Measurements from ENCODE around the gene RALB.
"Not testable (repeated sequence)": the region's sequence is repeated elsewhere in the genome, so short reads cannot be mapped to it uniquely, and the experiment has no call there.

Gene RALB

DNA sequence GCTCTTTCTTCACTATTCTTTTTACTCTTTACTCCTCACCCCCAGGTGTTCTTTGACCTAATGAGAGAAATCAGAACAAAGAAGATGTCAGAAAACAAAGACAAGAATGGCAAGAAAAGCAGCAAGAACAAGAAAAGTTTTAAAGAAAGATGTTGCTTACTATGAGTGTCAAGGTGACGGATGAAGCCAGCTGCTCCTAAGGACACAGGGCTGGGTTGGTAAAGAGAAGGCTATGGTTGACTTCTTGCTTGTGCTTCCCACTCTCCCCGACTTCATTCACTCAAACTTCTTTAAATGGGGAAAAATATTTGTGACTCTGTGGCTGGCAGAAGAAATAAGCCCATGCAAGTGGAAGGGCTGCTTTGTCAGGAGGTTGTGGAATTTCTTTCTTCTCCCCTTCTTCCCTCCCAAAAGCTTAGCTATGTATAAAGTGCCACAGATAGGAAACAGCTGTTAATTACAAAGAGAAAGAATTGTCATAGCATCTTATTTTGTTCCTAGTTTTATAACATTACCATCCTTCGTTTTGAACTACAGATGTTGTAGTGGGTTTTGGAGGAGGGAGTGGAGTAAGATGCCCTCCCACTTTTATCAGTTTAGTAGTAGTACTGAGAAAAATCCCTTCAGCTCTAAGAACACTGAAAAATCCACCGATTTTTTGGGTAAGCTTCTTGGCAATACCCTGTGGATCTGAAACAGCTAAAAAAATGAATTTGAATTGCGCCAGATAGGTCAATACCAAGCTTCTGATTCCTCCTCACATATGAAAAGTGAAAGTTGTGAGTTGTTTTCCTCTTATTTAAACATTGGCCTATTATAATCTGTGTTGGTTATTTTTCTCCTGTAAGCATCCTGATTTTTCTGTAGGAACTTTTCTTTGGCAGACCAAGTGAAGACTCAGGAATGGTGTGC is 40.7 kb downstream of the RALB start:
- DNase-seq (ENCODE audit: low read depth): no peak

- no peak for DNase-seq (ENCODE audit: low read depth)
Observed at GRCh38 chr2:120294008-120294340, 41.3 kb downstream of the RALB start.

DNA sequence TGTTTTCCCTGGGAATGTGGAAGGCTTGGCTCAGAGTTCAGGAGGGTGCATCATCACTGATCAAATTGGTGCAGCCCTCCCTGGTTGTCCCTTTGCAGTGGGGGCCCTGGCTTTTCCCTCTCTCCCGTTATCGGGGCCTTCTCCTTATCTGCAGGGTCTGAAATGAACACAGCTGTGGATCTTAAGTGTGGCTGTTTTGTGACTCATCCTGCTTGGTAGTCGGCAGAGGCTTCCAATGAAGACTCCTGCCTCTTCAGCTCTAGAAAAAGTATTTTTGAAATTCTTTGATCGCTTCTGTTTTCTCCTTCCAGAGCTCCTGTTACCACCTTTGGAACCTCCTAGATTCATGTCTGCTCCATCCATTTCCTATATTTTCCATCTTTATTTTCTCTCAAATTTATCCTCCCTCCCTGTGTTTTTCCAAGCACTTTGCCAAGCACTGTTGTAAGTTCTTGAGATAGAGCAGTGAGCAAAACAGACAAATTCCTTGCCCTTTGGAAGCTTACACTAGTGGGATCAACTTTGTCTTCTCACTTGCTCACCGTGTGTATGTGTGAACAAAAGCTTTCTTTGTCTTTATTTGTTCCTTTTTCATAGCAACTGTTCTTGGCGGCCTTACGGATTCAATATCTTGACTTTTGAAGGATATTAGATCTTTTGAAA is 45.7 kb downstream of the RALB start:
- DNase-seq (ENCODE audit: low read depth): no peak

- no peak for DNase-seq (ENCODE audit: low read depth)
Observed at GRCh38 chr2:120299004-120299403, 46.4 kb downstream of the RALB start.

DNA sequence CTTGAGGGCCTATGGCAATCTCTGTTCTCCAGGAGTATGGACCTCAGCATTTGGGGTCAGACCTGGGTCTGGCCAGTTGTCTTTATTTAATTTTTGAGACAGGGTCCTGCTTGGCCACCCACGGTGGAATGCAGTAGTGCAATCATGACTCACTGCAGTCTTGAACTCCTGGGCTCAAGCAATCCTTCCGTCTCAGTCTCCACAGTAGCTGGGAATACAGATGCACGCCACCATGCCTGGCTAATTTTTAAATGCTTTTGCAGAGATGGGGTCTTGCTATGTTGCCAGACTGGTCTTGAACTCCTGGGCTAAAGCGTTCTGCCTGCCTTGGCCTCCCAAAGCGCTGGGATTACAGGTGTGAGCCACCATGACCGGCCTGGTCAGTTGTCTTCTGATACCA is 46.9 kb downstream of the RALB start:
- no peak for DNase-seq (ENCODE audit: low read depth)

GRCh38 chr2:120300385-120300784 is 47.7 kb downstream of the RALB start:
- DNase-seq (ENCODE audit: low read depth): no peak

DNA sequence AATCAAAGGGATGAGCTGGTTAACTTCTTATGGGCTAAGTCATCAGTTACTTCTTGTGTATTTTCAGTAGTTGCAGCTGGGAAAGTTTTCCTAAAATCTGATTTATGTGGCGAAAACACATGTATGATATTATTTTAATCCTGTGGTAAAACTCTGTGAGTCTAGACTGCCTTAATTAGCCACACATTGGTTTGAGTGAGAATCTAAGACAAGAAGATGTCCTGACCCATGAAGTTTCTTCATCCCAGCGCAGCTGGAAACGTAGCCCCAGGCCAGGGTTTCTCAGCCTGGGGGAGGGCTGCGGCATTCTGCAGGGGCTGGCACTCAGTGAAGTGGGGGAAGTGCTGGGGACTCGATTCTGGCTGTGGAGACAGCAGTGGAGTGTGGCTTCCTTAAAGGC is 48.6 kb downstream of the RALB start:
- no peak for DNase-seq (ENCODE audit: low read depth)

DNA sequence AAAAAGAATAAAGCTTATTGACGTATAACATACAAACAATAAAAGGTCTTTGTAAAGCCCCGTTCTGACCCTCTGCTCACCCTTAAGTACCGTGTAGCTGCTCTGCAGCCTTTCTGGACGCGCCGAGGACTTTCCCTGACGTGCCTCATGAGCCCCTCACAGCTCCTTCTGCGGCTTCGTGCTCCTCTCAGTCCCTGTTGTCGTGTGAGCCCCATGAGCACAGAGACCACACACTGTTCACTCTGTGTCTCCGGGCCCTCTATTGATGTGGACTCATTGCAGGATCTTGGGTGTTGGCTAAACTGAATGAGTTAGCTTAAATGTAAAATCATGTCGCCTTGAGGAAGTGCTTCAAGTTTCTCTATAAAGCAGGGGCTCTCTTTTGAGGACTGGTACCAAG is 49.6 kb downstream of the RALB start:
- no peak for DNase-seq (ENCODE audit: low read depth)

- no peak for DNase-seq (ENCODE audit: low read depth)
Observed at GRCh38 chr2:120303177-120303576, 50.5 kb downstream of the RALB start.

DNA sequence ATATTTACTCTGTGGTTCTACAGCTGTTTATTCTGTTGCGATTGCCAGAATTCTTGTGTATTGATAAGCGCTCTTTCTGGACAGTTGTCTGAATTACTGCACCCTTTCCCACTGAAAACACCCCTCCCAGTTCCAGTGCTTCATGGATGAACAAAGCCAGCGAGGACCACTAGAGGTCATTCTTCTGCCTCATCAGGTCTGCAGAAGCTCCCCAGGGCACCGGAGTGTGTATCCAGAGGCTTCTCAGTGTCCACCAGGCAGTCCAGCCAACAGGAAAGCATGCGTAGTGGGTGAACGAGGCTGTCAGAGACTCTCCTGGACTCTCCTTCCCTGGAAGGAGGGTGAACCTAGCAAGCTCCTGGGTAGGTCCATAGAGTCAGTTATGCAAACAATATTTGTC is 52.6 kb downstream of the RALB start:
- DNase-seq (ENCODE audit: low read depth): no peak

- no peak for DNase-seq (ENCODE audit: low read depth)
Observed at GRCh38 chr2:120305937-120306490, 53.4 kb downstream of the RALB start.

DNA sequence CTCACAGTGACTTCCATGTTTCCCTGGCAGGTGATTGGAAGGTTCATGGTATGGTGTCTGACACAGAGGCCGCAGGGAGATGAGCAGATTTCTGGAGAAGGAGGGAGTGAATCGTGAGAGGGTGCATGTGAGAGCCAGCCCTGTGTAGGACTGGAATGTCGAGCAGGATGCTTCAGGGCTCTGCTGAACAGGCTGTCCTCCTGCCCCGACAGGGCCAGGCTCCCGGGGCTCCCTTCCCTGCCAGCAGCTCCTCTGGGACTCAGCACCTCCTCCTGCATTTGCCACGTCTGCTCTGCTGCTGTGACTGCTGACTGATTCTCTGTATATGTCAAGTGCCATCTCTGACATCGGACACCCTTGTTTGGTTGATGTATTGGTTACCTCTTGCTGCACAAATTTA is 54.8 kb downstream of the RALB start:
- DNase-seq (ENCODE audit: low read depth): no peak

DNA sequence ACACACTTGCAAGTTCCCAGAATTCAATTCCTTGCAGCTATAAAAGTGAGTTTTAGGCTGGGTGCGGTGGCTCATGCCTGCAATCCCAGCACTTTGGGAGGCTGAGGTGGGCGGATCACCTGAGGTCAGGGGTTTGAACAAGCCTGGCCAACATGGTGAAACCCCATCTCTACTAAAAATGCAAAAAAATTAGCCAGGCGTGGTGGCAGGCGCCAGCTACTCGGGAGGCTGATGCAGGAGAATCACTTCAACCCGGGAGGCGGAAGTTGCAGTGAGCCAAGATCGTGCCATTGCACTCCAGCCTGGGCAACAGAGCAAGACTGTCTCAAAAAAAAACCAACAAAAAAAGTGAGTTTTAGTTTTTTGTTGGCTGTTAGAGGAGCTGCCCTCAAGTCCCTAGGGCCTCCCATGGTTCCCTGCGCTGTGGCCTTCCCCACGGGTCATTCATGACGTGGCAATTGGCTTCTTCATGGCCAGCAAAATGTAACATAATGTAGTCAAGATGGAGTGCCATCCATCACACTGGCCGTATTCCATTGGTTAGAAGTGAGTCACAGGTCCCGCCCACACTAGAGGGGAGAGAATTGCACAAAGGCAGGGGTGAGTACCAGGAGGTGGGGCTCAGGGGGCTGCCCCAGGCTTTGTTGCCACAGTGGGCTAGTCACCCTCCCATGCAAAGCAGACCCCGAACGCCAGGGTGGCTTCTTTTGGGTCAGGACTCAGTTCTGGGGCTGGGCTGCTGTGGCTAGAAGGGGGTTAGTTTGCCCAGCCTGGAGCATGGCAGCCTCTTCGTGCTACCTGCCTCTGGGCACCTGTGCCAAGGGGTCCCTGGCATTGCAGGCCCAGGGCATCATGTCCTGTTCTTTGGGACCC is 55.6 kb downstream of the RALB start:
- no peak for DNase-seq (ENCODE audit: low read depth)

DNA sequence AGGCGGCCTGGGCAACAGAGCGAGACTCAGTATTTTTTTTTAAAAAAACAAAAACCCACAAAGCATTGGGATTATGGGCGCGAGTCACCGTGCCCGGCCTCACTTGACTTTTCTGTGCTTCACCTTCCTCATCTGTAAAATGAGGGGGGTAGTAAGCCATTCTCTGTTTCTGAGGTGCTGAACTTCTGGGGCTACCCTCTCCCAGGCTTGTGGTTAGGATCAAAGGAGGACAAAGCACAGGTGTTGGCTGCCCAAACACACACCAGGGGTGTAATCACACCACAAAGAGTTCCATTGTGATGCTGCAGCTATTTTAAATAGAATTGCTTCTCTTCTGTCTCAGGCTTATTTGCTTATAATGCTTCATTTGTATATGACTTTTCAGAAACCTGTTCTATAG is 57.5 kb downstream of the RALB start:
- DNase-seq (ENCODE audit: low read depth): no peak

DNA sequence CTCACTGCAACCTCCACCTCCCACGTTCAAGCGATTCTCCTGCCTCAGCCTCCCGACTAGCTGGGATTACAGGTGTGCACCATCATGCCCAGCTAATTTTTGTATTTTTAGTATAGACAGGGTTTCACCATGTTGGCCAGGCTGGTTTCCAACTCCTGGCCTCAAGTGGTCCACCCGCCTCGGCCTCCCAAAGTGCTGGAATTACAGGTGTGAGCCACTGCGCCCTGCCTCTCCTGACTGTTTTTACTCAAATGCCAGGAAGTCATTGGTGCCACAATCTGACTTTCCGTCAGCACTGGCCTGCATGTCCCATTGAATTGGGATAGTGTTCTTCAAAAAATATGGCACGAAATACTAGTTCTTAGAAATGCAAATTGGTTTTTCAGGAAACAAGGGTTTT is 58.2 kb downstream of the RALB start:
- DNase-seq (ENCODE audit: low read depth): not testable (repeated sequence)

DNA sequence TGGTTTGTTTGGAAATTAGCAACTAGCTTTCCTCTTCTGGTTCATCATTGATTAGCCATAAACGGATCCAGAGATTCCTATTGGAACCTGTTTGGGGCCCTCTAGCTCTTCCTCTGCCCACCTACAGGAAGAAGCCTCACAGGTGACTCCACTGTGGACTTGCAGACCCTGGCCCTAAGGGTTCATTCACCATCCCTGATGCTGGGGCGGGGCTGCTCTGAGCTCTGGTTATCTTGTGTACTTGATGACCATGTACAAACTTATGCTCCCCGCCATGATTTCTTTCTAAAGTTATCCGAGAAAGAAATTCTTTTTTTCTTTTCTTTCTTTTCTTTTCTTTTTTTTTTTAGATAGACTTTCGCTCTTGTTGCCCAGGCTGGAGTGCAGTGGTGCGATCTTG is 59.4 kb downstream of the RALB start:
- no peak for DNase-seq (ENCODE audit: low read depth)

GRCh38 chr2:120312860-120313694 is 60.4 kb downstream of the RALB start:
- peak; percentile 74 for DNase-seq (ENCODE audit: low read depth)

DNA sequence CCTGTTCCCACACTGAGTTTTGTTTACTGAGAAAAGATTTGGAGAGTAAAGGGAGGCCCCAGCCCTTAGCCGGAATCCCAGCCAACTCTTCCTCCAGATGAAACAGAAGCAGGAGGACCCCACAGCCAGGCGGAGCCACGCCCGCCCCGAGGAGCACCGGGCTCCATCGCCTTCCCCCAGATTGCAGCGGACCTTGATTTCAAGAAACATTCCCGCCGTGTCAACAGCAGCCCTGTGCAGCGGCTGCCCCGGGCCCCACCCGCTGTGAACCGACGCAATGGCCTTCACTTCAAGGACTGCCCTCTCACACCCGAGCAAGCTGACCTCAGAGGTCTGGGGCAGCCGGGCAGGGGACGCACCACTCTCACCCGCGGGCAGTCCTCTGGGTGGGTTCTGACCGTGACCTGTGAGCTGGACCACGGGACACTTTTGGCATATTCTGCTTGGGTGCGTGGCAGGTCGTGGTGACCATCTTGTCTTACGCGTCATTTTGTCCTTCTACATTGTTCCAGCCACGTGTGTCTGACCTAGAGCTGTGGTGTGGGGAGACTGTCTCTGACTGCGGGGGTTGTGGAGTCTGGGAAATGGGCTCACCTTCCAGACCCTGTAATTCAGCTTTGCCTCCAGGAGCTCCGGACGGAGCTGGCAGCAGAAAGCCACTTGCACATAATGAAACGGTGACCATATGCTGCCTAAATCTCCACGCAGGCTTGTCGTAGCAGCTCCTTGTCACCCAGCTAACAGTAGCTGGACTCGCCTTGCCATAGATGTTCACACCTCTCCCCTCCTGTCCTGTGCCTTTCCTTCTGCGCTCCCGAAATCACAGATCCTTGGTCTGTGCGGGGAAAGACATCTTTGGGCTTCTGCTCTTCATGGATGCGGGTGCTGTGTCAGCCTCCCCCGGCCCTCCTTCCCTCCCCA is 61.3 kb downstream of the RALB start:
- DNase-seq (ENCODE audit: low read depth): no peak

DNA sequence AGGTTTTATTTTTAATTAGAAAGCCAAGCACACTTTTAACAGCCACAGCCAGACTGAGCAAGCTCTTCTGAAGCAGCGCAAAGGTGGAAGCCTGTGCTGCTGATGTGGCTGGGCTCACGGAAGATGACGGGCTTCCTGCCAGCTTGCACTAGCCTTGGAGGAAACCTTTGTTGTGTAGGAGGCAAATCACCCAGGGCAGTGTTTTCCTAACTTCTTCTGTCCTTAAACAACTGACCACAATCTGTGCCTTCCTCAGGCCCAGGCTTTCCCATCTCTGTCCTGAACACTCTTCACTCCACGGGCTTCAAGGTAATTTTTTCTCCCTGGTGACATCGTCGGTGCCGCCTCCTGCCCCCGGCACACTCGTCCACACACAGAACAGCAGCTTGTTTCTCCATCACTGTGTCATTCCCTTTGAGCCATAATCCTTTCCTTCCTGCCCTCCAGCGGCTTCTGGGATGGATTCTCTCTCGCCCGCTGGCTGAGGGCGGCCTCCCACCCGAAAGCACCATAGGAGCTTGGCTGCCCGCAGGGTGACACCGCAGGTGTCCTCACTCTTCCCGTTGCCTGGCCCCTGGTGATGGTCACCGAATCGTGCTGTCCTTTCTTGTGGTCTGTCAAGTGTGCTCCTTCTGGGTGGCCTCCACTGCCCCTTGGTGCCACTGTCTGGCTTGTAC is 62.2 kb downstream of the RALB start:
- no peak for DNase-seq (ENCODE audit: low read depth)
